ENCODE results near the gene RXRA.

RXRA gene

DNA sequence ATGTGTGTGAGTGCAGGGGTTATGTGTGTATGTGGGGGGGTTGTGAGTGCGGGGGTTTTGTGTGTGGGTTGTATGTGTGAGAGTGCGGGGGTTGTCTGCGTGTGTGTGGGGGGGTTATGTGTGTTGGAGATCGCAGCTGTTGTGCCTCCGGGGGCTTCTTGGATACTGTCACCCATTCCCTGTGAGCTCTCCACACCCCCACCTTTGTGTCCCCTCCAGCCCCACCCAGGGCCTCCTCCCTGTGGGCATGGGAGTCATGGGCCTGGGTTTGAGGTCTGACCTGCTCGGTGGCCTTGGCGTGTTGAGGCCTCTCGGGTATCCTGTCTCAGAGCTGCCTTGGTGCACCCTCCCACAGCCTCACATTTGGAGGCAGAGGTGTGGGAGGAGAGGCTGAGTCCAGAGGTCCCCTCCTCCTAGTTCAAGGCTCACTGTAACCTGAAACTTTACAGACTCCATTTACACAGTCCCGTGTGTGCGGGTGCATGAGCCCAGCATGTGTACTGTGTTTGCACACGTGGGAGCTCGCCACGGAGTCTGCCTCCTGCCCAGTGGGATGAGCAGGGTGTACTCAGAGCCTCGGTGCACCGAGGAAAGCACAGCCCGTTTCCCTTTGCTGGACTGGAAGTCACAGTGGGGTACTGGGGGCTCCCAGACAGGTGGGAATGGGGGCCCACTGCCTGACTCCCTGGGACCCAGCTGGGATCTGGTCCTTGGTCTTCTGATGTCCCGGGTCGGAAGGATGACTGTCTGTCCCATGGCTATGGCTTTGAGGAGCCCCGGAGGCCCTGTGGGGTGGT lies 43.4 kb downstream of the RXRA start:
- no peak for DNase-seq (ENCODE audit: low spot score)

DNA sequence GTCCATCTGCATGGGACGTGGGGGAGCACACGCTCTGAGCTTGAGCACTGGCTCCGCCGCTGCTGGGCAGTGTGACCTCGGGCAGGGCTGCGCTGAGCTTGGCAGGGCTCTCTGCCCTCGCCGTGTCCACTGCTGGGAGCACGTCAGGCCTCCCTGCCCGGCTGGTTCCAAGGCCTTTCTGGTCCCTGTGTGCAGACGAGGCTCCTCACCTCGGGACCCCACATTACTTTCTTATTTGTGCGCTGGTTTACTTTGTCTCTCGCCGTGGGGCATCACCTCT lies 43.9 kb downstream of the RXRA start:
- no peak for DNase-seq (ENCODE audit: low spot score)

DNA sequence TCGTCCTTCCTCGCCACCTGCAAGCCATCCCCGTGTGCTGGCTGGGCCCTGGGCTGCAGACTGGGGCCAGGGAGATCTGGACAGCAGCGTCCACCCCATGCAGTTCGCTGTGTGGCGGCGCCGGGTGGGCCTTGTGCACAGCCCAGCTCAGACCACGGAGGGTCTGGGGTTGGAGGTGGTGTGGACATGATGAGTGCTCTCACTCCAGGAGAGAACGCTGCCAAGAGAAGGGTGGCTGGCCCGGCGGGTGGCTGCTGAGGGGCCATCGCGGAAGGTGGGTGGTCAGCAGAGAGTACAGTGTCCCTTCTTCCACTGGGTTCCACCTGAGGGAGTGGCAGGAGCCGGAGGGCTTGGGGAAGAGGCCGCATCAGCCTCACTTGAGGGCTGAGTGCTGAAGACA lies 44.4 kb downstream of the RXRA start:
- no peak for DNase-seq (ENCODE audit: low spot score)

DNA sequence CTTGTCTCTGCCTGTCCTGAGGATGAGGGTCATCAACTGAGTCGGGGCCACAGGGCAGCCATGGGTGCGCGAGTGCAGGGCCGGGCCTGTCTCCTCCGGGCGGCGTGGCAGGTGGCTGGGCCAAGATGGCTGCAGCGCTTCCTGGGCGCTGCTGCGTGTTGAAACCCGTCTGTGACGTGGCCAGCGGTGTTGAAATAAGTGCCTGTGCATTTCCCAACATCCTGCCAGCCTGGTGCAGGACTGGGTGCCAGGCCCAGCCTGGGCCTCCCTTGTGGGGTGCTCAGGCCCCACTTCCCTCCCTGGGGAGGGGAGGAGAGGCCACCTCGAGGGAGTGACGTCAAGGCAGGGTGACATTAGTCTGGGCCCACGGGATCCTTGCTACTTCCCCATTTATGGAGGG lies 45.5 kb downstream of the RXRA start:
- no peak for DNase-seq (ENCODE audit: low spot score)

DNA sequence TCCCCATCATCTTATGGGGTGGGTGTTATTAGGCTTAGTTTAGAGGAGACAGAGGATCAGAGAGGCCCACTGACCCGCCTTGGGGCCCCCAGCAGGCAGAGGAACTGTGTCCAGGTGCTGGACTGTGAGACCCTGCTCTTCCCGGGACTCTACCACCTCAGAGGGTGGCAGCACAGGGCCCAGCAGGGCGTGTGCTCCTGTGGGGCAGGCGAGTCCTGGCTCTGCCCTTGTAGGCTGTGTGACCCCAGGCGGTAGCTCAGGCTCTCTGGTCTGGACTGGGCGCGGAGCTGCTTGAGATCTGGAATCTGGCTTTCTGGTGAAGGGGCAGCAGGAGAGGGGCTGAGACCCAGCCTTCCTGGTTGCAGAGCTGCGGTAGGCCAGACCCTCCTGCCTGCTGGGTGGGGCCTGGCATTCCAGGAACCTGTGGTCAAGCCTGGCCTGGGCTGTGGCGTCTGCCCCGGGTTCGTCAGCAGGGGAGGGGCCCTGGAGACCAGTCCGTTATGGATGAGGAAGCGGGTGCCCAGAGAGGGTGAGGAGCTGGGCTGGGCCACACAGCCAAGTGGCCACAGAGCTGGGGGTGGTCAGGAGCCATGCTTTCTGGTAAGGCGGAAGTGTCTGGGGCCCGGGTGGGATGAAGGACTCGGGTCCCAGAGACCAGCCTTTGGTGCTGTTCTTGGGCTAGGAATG lies 46.5 kb downstream of the RXRA start:
- DNase-seq (ENCODE audit: low spot score) = no peak

DNA sequence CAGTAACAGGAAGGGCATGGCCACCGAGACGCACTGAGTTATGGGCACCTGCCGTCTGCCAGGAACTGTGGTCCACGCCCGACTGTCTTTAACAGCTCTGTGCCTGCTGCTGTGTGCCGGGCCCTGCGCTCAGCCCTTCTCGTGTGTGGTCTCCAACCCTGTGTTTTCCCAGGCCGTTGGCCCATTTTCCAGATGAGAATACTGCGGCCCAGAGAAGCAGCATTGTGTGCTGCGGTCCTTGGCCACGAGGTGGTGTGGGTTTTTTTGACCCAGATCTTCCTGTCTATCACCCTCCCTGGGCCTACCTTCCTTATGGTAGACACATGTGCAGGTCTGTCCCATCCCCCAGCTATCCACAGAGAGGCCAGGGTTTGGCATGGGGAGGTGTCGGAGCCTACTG lies 47.0 kb downstream of the RXRA start:
- no peak for DNase-seq (ENCODE audit: low spot score)

DNA sequence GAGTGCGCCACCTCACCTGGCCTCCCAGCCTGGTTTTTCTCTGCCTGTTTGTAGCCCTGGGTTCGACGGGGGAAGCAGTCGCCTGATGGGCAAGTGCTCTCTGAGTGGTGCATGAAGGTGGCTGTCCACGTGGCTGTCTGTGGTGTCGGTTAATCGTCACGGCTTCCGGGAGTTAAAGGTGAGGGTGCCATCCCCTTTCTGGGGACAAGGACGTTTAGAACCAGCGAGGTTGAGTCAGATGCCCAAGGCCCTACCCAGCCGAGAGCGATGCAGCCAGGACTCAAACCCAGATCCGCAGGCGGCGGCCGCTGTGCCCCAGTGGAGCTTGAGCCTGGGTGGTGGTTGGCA lies 47.7 kb downstream of the RXRA start:
- DNase-seq (ENCODE audit: low spot score) = no peak

DNA sequence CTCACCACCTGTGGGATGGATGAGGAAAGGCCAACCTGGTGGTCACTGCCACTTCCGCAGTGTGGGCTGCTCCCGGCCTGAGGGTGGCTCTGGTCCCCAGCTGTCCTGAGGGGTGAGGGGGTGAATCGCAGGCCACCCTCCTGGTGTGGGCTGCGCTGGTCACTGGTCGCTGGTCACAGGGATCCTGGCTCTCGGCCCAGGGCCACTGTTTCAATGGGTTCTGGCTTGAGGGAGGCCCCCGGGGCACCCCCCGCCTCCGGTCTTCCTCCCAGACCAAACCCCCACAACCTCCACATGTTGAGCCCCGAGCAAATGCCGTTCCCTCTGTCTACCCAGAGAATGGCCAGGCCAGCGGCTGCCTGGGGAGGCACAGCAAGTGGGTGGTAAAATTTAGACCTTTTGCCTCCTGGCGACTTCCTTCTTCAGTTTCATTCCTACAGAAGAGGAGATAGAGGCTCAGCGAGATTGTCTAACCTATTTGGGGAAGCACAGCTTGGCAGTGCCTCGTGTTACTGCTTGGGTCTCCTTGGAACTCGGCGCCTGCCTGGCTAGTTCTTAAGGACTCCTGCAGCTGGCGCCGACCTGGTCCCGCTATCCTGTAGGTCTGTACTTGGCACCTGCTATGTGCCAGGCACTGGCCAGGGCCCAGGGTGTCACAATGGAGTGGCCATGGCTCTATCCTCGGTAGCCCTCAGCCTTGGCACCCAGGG lies 48.2 kb downstream of the RXRA start:
- DNase-seq (ENCODE audit: low spot score) = no peak

DNA sequence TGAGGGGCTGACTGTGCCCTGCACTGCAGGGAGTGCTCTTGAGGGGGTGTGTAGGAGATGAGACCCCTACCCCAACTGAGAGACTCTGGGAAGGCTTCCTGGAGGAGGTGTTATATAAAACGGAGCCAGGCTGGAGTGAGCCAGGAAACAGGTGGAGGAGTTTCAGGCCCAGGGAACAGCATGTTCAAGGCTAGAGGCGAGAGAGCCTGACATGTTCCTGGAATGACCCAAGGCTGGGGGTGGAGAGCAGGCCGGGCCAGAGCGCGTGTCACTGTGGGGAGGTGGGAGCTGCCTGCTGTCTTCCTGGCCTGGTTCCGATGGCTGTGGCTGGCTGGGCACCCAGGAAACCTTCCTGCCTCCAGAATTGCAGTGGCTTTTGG lies 48.7 kb downstream of the RXRA start:
- DNase-seq (ENCODE audit: low spot score) = no peak

DNA sequence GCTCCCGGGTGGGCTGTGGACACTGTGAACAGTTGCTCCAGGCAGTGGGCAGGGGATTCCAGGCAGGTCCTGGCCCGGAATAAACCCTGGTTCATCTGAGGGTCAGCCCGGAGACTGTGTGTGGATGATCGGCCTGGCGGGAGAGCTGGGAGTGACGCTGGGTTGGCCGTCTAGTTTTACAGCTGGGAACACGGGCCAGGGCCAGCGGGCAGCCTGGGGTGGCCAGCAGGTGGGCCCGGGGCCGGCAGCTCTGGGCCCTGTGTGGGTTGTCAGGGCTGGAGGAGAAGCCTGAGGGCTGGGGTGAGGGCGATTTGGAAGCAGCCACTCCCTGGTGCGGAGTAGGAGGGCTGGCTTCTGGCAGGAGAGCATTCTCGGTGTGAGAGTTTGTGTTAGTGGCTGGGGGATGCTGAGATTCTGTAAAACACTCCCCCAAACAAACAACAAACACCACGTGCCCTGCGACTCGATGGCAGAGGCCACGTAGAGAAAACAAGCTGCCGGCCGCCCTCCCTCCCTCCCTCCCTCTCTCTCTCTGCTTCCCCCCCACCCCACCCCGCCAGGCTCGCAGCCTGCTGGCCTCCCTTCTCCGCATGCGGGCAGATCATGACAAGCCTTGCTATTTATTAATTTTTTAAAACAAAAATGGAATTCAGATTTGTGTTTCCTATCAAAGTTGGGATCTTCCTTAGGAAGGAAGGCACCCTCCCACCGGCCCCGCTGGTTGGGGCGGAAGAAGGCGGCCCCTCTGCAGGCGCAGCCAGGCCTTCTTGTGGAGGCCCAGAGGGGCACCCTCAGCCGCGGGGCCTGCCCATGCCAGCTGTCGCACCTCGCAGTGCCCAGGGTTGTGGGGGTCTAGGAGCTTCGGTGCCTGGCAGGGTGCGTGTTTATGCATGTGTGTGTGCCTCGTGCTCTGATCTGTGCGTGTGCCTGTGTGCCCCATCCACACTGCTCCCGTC lies 49.5 kb downstream of the RXRA start:
- no peak for DNase-seq (ENCODE audit: low spot score)

DNA sequence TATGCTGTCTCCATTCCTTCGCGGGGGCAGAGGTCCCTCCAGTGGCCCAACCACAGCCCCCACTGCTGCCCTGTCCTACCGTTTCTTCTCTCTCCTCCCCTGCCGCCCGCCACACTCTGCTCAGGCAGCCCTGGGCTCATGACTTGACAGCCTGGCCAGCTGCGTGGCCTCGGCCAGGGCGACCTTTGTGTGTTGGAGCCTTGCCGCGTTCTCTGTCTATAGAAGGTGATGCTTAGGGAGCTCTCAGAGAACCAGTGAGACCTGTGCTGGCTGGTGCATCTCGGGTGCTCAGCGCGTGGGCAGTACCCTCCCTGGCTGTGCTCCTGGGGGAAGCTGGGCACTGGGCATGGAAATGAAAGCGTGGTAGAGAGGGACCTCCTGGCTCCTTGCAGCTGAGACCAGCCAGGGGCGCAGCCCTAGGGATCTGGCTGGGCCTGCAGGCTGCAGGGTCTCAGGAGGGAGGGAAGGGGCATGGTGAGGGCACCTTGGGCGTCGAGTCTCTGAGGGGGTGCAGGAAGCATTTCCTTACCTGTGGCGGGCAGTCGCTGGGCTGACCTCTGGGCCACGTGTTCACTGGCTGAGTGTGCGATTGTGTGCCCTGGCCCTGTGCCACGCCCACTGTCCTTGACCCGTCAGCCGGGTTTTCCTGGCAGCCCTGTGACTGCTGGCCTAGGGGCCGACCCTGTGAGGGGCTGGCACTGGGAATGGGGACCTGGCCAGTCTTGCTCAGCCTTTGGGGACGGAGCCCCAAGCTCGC lies 50.3 kb downstream of the RXRA start:
- no peak for DNase-seq (ENCODE audit: low spot score)

DNA sequence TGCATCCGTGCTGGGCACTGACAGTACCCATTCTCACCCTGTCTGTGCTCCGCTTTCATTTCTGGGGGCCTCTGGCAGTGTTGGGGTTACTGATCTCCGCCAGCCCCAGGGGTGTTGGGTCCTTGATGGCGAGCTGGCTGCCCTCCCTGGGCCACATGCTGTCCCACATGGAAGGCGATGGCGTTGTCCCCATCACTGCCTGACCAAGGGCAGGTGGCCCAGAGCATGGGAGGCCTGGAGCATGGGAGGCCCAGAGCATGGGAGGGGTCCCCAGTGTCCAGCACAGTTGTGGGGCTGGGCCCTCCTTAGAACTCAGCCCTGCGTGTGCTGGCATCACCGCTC lies 50.9 kb downstream of the RXRA start:
- no peak for DNase-seq (ENCODE audit: low spot score)

DNA sequence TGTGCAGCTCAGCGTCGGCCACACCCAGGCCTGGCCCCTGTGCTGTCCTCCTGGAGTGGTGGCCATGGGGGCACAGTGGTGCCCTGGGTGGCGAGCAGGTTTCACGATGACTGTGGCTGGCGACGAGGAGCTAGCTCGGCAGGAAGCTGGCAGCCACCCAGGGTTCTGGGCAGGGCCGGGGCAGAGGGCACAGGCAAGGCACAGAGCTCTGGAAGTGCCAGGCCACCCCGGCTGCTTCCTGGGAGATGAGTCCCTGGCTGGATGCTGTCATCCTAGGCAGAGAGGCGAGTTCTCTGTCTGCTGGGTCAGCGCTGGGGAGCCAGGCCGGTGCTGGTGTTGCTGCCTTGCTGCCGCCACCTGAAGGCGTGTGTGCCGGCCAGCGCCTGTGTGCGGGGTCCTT lies 51.7 kb downstream of the RXRA start:
- DNase-seq (ENCODE audit: low spot score) = no peak

DNA sequence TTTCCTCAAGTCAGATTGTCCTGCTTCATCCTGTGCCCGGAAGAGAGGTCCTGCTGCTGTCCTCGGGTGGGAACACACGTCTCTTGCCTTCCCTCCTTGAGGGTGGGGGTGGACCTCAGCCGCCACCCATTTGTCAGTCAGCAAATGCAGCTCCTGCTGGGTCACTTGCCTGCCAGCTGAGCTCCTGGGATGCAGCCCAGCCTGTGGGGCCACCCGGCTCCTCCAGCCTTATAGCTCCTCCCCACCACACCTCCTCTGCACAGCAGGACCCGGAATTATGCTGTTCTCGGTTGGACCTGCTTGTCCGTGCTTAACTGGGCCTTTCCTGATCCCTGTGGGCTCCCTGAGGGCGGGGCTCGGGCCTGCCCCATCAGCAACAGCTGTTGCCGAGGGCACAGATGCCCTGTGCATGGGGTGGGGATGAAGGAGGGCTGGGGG lies 52.7 kb downstream of the RXRA start:
- no peak for DNase-seq (ENCODE audit: low spot score)

DNA sequence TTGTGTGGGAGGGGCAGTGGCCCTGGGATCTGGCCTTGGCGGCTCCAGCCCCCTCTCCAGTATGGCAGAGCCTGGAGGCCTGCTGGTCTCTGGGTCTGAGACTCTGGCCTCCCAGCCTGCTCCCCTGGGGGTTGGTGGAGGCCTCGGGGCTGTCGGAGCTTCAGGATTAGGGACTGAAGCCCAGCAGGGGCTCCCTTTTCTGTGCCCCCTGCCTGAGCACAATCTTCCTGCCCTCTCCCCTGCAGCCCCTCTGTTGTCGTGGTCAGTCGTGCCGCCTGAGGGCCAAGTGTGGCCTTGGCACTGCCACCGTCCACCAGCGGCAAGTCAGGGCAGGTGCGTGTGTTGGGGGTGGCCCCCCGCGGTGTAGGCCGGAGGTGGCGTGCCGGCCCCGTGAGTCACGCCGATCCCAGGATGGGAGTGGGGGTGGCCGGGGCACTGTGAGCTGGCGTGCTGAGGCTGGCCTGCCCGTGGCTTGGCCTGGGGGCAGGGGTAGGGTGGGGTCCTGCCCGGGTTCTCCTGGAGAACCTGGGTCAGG lies 53.6 kb downstream of the RXRA start:
- DNase-seq (ENCODE audit: low spot score) = no peak

DNA sequence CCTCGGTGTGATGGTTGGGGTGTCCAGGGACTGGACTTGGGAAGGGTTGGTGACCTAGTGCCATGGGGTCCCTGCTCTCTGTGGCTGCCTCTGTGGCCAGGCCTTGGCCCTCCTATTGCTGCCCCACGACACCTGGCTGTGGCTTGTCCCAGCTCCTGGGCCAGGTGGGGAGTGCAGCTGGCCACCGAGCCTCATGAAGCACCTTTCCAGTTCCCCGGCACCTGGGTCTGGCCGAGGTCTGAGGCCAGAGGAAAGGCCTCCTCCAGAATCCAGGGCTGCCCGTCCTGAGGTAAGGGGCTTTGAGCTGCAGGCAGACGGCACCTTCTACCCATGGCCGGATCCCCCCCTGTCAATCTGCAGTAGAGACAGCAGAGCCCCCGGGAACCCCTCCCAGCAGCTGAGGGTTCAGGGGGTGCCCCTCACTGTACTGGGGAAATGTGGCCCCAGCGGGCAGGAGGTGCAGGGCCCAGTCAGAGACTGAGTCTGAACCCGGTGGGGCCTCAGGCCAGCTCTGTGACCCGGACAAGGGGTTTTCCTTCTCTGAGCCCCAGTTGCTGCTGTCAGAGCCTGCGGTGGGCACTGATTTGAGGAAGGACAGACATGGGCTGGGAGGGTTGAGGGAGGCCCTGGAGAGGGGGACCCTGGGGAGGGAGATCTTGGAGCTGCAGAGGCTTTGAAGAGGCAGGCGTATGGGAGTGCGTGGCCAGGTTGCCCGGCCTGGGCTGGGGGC lies 54.5 kb downstream of the RXRA start:
- no peak for DNase-seq (ENCODE audit: low spot score)

DNA sequence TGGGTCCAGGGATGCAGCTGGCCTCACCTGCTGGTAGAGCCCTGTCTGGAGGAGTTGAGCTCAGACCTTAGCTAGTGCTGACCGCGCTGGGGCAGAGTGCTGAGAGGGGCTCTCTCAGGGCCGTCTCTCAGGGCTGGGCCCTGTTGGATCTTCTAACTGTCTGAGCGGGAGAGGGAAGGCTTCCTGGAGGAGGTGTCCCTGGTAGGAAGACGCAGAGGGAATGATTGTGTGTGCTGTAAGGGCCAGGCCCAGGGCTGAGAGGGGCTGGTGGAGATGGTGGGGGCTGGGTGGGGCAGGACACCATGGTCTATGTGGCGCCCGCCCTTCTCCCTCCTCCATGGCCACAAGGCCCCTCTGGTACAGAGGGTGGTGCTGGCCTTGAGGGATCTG lies 55.0 kb downstream of the RXRA start:
- DNase-seq (ENCODE audit: low spot score) = no peak

DNA sequence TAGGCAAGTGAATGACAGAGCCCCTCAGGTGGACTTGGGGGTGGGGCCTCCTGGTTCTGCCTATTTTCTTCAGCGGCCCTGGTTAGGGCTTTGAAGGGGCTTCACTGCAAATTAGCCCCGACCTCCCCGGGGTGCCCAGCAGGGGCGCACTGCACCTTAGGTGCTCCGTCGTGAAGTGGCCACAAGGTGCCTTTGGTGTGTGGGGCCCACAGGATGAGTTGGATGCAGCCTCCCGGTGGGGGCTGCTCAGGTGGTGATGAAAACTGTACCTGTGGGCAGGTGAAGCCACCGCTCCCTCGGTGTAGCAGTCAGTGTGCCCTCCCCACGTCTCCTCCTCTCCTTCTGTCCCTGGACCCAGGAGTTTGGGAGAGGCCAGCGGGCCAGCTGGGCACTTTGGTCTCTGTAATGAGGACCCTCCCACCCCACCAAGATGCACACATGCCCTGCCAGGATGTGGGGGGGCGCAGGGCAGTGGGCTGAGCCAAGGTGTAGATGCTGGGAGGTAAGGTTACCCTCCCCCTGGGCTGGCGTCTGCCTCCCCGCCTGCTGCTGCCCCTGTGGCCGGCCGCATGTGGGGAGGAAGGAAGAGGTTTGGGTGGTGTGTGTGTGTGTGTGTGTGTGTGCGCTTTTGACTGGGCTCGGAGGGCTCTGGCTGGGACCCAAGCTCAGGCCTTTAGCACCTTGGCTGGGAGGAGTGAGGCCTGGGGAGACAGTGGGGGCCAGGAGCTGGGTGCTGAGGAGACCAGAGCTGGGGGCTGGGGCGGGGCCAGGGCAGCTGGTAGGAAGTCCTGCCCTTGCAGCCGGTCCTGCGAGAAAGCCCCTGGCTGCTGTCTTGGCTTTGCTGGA lies 55.6 kb downstream of the RXRA start:
- DNase-seq (ENCODE audit: low spot score) = no peak

DNA sequence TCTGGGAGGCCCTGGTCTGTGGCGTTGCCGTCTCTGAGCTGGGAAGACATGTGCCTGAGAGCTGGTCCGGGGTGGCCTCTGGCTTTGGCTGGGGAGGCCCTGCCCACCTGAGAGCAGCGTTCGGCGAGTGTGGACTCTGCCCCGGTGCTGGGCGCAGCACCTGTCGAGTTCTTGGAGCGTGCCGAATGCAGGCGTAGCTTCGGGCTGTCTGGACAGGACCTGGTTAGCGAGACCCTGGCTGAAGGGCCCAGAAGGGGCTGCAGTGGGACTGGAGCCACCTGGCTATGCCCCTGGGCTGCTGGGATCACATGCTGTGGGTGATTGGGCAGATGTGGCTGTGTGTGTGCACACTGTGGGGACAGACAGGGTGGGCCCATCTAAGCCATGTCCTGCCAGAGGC lies 56.5 kb downstream of the RXRA start:
- DNase-seq (ENCODE audit: low spot score) = no peak

DNA sequence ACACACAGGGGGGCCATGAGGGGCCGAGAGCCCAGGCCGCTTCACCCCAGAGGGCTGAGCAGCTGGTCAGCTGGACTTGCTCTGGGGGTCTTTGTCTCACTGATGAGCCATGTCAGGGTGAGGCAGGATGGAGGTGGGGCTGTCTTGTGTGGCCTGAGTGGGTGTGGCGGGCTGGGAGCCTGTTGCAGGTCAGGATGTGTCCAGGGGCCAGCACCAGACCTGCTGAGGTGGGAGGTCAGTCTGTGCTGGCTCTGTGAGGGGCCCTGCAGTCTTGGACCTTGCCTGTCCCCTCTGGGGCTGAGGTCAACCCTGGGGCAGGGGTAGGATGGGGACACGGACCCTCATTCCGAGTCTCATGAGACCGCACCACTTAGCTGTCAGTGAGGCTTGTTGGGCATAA lies 56.9 kb downstream of the RXRA start:
- no peak for DNase-seq (ENCODE audit: low spot score)
